Activated T-cell treated with anti-CD3 and anti-CD28 coated beads, Interleukin-2, amount 50 U/mL, for 24 hours (primary cell): ENCODE data around the gene AKAP8.
A peak's percentile ranks its signal among the peaks of the same experiment; 100 is the strongest.
"Not testable (repeated sequence)": the region's sequence is repeated elsewhere in the genome, so short reads cannot be mapped to it uniquely, and the experiment has no call there.

Experiments used
- DNase-seq: peaks from one replicate; pipeline ENCODE4 v3.0.0-alpha.2; 2020
- H3K27ac Mint-ChIP-seq: 2 replicates; pipeline ENCODE4 v1.8.0; 2020; ENCODE audit warnings: mild to moderate bottlenecking, mixed read lengths
- H3K27me3 Mint-ChIP-seq: 2 replicates; pipeline ENCODE4 v1.8.0; 2020; ENCODE audit warnings: mixed read lengths
- H3K36me3 Mint-ChIP-seq: 2 replicates; pipeline ENCODE4 v1.8.0; 2020; ENCODE audit warnings: low read depth, mixed read lengths
- H3K4me1 Mint-ChIP-seq: 2 replicates; pipeline ENCODE4 v1.8.0; 2020; ENCODE audit warnings: low read depth, mixed read lengths
- H3K4me3 Mint-ChIP-seq: 2 replicates; pipeline ENCODE4 v1.8.0; 2020; ENCODE audit warnings: mild to moderate bottlenecking, moderate library complexity, mixed read lengths
- H3K9me3 Mint-ChIP-seq: 2 replicates; pipeline ENCODE4 v1.8.0; 2020; ENCODE audit warnings: mixed read lengths

Gene AKAP8

GRCh38 chr19:15418579-15419412, 39.2 kb upstream of the AKAP8 start, which contains the start of gene AKAP8L:
Gene AKAP8L (minus strand): TSS chr19:15418988. CDS start chr19:15418923, 65 bp downstream.
- Mint-ChIP-seq H3K9me3 (no peaks in the 10 kb centered on the region), H3K4me3 (peak within 1 kb of the TSS; percentile 98), H3K36me3 (peaks cover 76% of the 10 kb centered on the region), H3K27me3 (no peaks in the 10 kb centered on the region), H3K27ac (peak within 1 kb of the TSS; percentile 99), H3K4me1 (peaks cover 46% of the 10 kb centered on the region)
- DNase-seq, result peak; percentile 97

GRCh38 chr19:15418231-15418578, 38.6 kb upstream of the AKAP8 start:
- Mint-ChIP-seq H3K36me3 (peaks cover 74% of the 10 kb centered on the region), H3K27ac (peak overlapping the region; percentile 99), H3K9me3 (no peaks in the 10 kb centered on the region), H3K4me1 (peaks cover 51% of the 10 kb centered on the region), H3K27me3 (no peaks in the 10 kb centered on the region), H3K4me3 (peak overlapping the region; percentile 98)
- no peak for DNase-seq

GRCh38 chr19:15417699-15418098, 38.1 kb upstream of the AKAP8 start:
- Mint-ChIP-seq H3K36me3 (peaks cover 71% of the 10 kb centered on the region), H3K27ac (peak overlapping the region; percentile 99), H3K9me3 (no peaks in the 10 kb centered on the region), H3K27me3 (no peaks in the 10 kb centered on the region), H3K4me1 (peaks cover 56% of the 10 kb centered on the region), H3K4me3 (peak overlapping the region; percentile 98)
- no peak for DNase-seq

GRCh38 chr19:15412832-15413231, 33.2 kb upstream of the AKAP8 start:
- DNase-seq, result no peak
- Mint-ChIP-seq H3K36me3 (peaks cover 67% of the 10 kb centered on the region), H3K4me3 (no peak overlapping the region), H3K27ac (peak overlapping the region; percentile 59), H3K27me3 (no peaks in the 10 kb centered on the region), H3K9me3 (no peaks in the 10 kb centered on the region), H3K4me1 (peaks cover 58% of the 10 kb centered on the region)

- not testable (repeated sequence) for DNase-seq, H3K9me3 Mint-ChIP-seq, H3K4me3 Mint-ChIP-seq, H3K27me3 Mint-ChIP-seq
- H3K27ac Mint-ChIP-seq, result peak overlapping the region; percentile 47
- H3K36me3 Mint-ChIP-seq, result peaks cover 67% of the 10 kb centered on the region
- H3K4me1 Mint-ChIP-seq, result peaks cover 50% of the 10 kb centered on the region
Measured at GRCh38 chr19:15411351-15411750, 31.8 kb upstream of the AKAP8 start.

- Mint-ChIP-seq H3K36me3 (peaks cover 90% of the 10 kb centered on the region), H3K27me3 (no peaks in the 10 kb centered on the region), H3K4me1 (peaks cover 36% of the 10 kb centered on the region), H3K4me3 (no peak overlapping the region), H3K27ac (peak overlapping the region; percentile 73), H3K9me3 (no peaks in the 10 kb centered on the region)
- DNase-seq, result no peak
Measured at GRCh38 chr19:15404780-15405211, 25.2 kb upstream of the AKAP8 start.

- H3K27ac Mint-ChIP-seq, result peak overlapping the region; percentile 73
- no peaks in the 10 kb centered on the region for H3K27me3 Mint-ChIP-seq
- peaks cover 30% of the 10 kb centered on the region for H3K4me1 Mint-ChIP-seq
Measured at GRCh38 chr19:15404097-15404779, 24.7 kb upstream of the AKAP8 start.

GRCh38 chr19:15403151-15403531, 23.6 kb upstream of the AKAP8 start:
- DNase-seq, result no peak
- Mint-ChIP-seq H3K4me1 (peaks cover 28% of the 10 kb centered on the region), H3K27me3 (no peaks in the 10 kb centered on the region), H3K4me3 (no peak overlapping the region), H3K9me3 (no peaks in the 10 kb centered on the region), H3K36me3 (peaks cover 88% of the 10 kb centered on the region), H3K27ac (no peak overlapping the region)

More at GRCh38 chr19:15404097-15404779, 24.7 kb upstream of the AKAP8 start:
- Mint-ChIP-seq H3K4me3 (no peak overlapping the region), H3K9me3 (no peaks in the 10 kb centered on the region), H3K36me3 (peaks cover 90% of the 10 kb centered on the region)
- DNase-seq, result no peak

GRCh38 chr19:15402411-15403150, 23.0 kb upstream of the AKAP8 start:
- Mint-ChIP-seq H3K36me3 (peaks cover 88% of the 10 kb centered on the region), H3K27ac (no peak overlapping the region), H3K4me3 (no peak overlapping the region), H3K9me3 (no peaks in the 10 kb centered on the region), H3K27me3 (no peaks in the 10 kb centered on the region), H3K4me1 (peaks cover 23% of the 10 kb centered on the region)
- DNase-seq, result no peak

GRCh38 chr19:15401397-15401710, 21.8 kb upstream of the AKAP8 start:
- H3K4me1 Mint-ChIP-seq, result peaks cover 18% of the 10 kb centered on the region
- no peaks in the 10 kb centered on the region for H3K27me3 Mint-ChIP-seq
- peaks cover 89% of the 10 kb centered on the region for H3K36me3 Mint-ChIP-seq
- no peak overlapping the region for H3K27ac Mint-ChIP-seq
- no peaks in the 10 kb centered on the region for H3K9me3 Mint-ChIP-seq
- no peak for DNase-seq
- no peak overlapping the region for H3K4me3 Mint-ChIP-seq

GRCh38 chr19:15400521-15401396, 21.2 kb upstream of the AKAP8 start:
- Mint-ChIP-seq H3K9me3 (no peaks in the 10 kb centered on the region), H3K36me3 (peaks cover 89% of the 10 kb centered on the region), H3K27me3 (no peaks in the 10 kb centered on the region), H3K4me3 (no peak overlapping the region), H3K4me1 (peaks cover 17% of the 10 kb centered on the region), H3K27ac (no peak overlapping the region)
- no peak for DNase-seq

- H3K36me3 Mint-ChIP-seq, result peaks cover 91% of the 10 kb centered on the region
- H3K27ac Mint-ChIP-seq, result no peak overlapping the region
- H3K27me3 Mint-ChIP-seq, result no peaks in the 10 kb centered on the region
- no peak for DNase-seq
- no peak overlapping the region for H3K4me3 Mint-ChIP-seq
- no peaks in the 10 kb centered on the region for H3K9me3 Mint-ChIP-seq
- peaks cover 9% of the 10 kb centered on the region for H3K4me1 Mint-ChIP-seq
Measured at GRCh38 chr19:15399635-15400034, 20.0 kb upstream of the AKAP8 start.

- Mint-ChIP-seq H3K4me3 (no peak overlapping the region), H3K9me3 (no peaks in the 10 kb centered on the region), H3K27me3 (no peaks in the 10 kb centered on the region), H3K27ac (no peak overlapping the region), H3K36me3 (peaks cover 91% of the 10 kb centered on the region), H3K4me1 (peaks cover 5% of the 10 kb centered on the region)
- DNase-seq, result no peak
Measured at GRCh38 chr19:15399234-15399515, 19.6 kb upstream of the AKAP8 start.
